Measurements from ENCODE around the gene TMEM63B. TPM values are rescaled to one million over a fixed set of nuclear protein-coding genes. Genes with fewer than 3 reads are reported as not detected.

Gene TMEM63B
- total and polyA plus RNA-seq, 9 of the 15 experiments (the other 6 are each of a cell fraction or from before 2014, with no cell fraction given) = 0.14 to 39.4 (median 14.4) TPM

DNA sequence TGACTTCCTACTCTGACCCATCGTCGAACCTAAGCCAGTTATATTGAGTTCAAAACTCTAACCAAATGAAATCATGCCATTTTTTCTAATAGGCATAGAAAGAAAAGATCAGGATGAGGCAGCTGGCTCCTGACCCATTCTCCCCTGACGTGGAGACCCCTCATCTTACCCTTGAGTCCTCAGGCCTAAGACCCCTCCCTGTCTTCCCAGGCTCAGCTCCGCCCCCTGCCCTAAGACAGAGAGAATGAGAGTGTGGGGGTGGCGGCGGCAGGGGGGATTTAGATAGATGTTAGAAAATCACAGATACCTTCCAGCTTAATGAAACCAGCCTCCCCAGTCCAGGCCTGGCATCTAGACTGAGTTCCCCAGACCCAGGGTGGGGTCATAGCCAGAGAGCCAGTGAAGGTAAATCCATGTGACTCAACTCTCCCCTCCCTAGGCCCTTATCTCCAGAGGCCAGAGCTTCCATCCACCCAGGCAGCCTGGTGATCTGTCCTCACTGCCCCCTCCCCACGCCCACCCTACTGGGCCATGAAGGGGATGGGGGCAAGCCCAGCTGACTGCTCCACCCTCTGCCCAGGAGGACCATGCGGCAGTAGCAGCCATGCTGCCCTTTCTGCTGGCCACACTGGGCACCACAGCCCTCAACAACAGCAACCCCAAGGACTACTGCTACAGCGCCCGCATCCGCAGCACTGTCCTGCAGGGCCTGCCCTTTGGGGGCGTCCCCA, 6.8 kb downstream of the TMEM63B start (continued):
- TF ChIP-seq, protein P1, sequence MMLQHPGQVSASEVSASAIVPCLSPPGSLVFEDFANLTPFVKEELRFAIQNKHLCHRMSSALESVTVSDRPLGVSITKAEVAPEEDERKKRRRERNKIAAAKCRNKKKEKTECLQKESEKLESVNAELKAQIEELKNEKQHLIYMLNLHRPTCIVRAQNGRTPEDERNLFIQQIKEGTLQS (IDR thresholded peaks at IDR 0.05) = peak; percentile 63
- TF ChIP-seq, protein P1 (CRISPR knock-in tag; conservative IDR thresholded peaks at IDR 0.05) = no peak
- TF ChIP-seq RBM34 (IDR thresholded peaks at IDR 0.05; ENCODE audit: borderline replicate concordance, insufficient read depth, low read length) (no peak), DDX20 (tag; IDR thresholded peaks at IDR 0.05; ENCODE audit: low read depth) (no peak), CAMTA2 (CRISPR knock-in tag; conservative IDR thresholded peaks at IDR 0.05) (no peak), ETS1 (conservative IDR thresholded peaks at IDR 0.05; ENCODE audit: control insufficient read depth, low read depth, low read length) (peak; percentile 48; the same call in 1 of the 2 replicates), CC2D1A (IDR thresholded peaks at IDR 0.05) (peak; percentile 75; the same call in 1 of the 2 replicates), NR3C1 (CRISPR knock-in tag; IDR thresholded peaks at IDR 0.05) (no peak), DPF2 (IDR thresholded peaks at IDR 0.05) (peak; percentile 98), HMGN3 (IDR thresholded peaks at IDR 0.05; ENCODE audit: borderline replicate concordance, extremely low read depth, insufficient read length, low read depth, low read length) (peak; percentile 94), MYBL2 (IDR thresholded peaks at IDR 0.05; ENCODE audit: low read depth) (no peak), MYBL2 (CRISPR knock-in tag; IDR thresholded peaks at IDR 0.05; ENCODE audit: borderline replicate concordance) (no peak), FUS (optimal IDR thresholded peaks at IDR 0.05; ENCODE audit: low read depth, low read length) (no peak), FOXK2 (conservative IDR thresholded peaks at IDR 0.05 in 1 of 2, IDR thresholded peaks at IDR 0.05 in 1 of 2; ENCODE audit: low read depth in 2 of 2) (0 out of 4 replicates have a peak, but pooled peaks of 1 of the 2 experiments have one; percentile 43), DACH1 (IDR thresholded peaks at IDR 0.05; ENCODE audit: partially characterized antibody) (peak; percentile 55), ESRRB (CRISPR knock-in tag; IDR thresholded peaks at IDR 0.05; ENCODE audit: borderline replicate concordance) (no peak), KLF10 (CRISPR knock-in tag; IDR thresholded peaks at IDR 0.05) (no peak), ZBTB8A (IDR thresholded peaks at IDR 0.05; ENCODE audit: partially characterized antibody) (no peak), RBBP5 (IDR thresholded peaks at IDR 0.05; ENCODE audit: borderline replicate concordance, insufficient read depth, low read length, poor library complexity, severe bottlenecking) (peak; percentile 8), SPI1 (IDR thresholded peaks at IDR 0.05; ENCODE audit: borderline replicate concordance, low read depth, low read length) (no peak)
- TF ChIP-seq, protein P2, sequence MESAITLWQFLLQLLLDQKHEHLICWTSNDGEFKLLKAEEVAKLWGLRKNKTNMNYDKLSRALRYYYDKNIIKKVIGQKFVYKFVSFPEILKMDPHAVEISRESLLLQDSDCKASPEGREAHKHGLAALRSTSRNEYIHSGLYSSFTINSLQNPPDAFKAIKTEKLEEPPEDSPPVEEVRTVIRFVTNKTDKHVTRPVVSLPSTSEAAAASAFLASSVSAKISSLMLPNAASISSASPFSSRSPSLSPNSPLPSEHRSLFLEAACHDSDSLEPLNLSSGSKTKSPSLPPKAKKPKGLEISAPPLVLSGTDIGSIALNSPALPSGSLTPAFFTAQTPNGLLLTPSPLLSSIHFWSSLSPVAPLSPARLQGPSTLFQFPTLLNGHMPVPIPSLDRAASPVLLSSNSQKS (CRISPR knock-in tag; IDR thresholded peaks at IDR 0.05) = no peak
- TF ChIP-seq, protein P3, sequence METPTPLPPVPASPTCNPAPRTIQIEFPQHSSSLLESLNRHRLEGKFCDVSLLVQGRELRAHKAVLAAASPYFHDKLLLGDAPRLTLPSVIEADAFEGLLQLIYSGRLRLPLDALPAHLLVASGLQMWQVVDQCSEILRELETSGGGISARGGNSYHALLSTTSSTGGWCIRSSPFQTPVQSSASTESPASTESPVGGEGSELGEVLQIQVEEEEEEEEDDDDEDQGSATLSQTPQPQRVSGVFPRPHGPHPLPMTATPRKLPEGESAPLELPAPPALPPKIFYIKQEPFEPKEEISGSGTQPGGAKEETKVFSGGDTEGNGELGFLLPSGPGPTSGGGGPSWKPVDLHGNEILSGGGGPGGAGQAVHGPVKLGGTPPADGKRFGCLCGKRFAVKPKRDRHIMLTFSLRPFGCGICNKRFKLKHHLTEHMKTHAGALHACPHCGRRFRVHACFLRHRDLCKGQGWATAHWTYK (CRISPR knock-in tag; IDR thresholded peaks at IDR 0.05) = no peak
- TF ChIP-seq, protein P4, sequence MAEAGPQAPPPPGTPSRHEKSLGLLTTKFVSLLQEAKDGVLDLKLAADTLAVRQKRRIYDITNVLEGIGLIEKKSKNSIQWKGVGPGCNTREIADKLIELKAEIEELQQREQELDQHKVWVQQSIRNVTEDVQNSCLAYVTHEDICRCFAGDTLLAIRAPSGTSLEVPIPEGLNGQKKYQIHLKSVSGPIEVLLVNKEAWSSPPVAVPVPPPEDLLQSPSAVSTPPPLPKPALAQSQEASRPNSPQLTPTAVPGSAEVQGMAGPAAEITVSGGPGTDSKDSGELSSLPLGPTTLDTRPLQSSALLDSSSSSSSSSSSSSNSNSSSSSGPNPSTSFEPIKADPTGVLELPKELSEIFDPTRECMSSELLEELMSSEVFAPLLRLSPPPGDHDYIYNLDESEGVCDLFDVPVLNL (CRISPR knock-in tag; IDR thresholded peaks at IDR 0.05; ENCODE audit: low read depth) = no peak
